ENCODE results near the gene HAUS2. TPM values are rescaled to one million over a fixed set of nuclear protein-coding genes. Genes with fewer than 3 reads are reported as not detected.

HAUS2 gene
- total and polyA plus RNA-seq, 2 donors (not counting 3 experiments of a cell fraction or from before 2014, with no cell fraction given), result 12.6 to 33.5 TPM

- H3K27ac ChIP-seq (ENCODE audit: insufficient read depth, low read depth, low read length), result peak within 1 kb of the TSS; percentile 55
- POLR2A ChIA-PET, result interaction anchor here (0.6 to 0.8 kb wide), 6 partner anchors 19 to 123 kb away, joined by 3 to 5 read pairs (median 3); partner anchors contain the start of genes HAUS2 and LRRC57
- peak within 1 kb of the TSS; percentile 84 for H3K9ac ChIP-seq (replicated peaks; ENCODE audit: extremely low read depth, insufficient read depth, low read length)
- CTCF ChIA-PET, result interaction anchor here (0.6 to 1.9 kb wide), 7 partner anchors 12 to 351 kb away, joined by 3 to 11 read pairs (median 4); no protein-coding TSS in a partner anchor
- peak within 1 kb of the TSS; percentile 94 for H2AFZ ChIP-seq (ENCODE audit: low read depth, low read length)
- intact Hi-C loops (cut with micrococcal nuclease) (loop anchor here (1.0 to 2.0 kb wide), 4 partner anchors 27 to 85 kb away; partner anchors contain the start of genes HAUS2, LRRC57 and ZNF106), dilution Hi-C loops (cut with MboI; ENCODE audit: extremely low pct_ligation_motif_present, low sequenced_read_pairs) (no loop called here)
- BruUV-seq (replicated peaks), result no TSS peak
- no peaks in the 10 kb centered on the region for H3K9me1 ChIP-seq (replicated peaks; ENCODE audit: control insufficient read depth, extremely low read depth, insufficient read depth, low read length)
- H3K4me3 ChIP-seq (replicated peaks in 1 of 3; ENCODE audit: insufficient read depth in 1 of 3, low read depth in 1 of 3, low read length in 3 of 3), result peak within 1 kb of the TSS; percentile 64 to 79 (median 77)
- FAIRE-seq (peak; percentile 83), DNase-seq (ENCODE audit: low read depth, low spot score) (peak; percentile 99)
- H3K4me1 ChIP-seq (ENCODE audit: control insufficient read depth, extremely low read depth, insufficient read depth, low read length), result peaks cover 11% of the 10 kb centered on the region
- no peaks in the 10 kb centered on the region for H4K20me1 ChIP-seq (replicated peaks; ENCODE audit: control insufficient read depth, extremely low read depth, insufficient read depth, low read length)
- no peaks in the 10 kb centered on the region for H3K9me3 ChIP-seq (replicated peaks; ENCODE audit: control insufficient read depth, insufficient read depth, low read length)
- peaks cover 2% of the 10 kb centered on the region for H3K79me2 ChIP-seq (ENCODE audit: control insufficient read depth, insufficient read depth, low read length)
- peak within 1 kb of the TSS; percentile 88 for H3K4me2 ChIP-seq (ENCODE audit: insufficient read depth, low read length)
- TF ChIP-seq POLR2A (IDR thresholded peaks at IDR 0.05; ENCODE audit: low read depth, low read length), result peak; percentile 47
- TF ChIP-seq FOS (IDR thresholded peaks at IDR 0.05; ENCODE audit: borderline replicate concordance, insufficient read depth, low read length), result no peak
- TF ChIP-seq CTCF (IDR thresholded peaks at IDR 0.05; ENCODE audit: extremely low read depth in 1 of 2, insufficient read depth in 1 of 2, low read depth in 1 of 2, low read length in 2 of 2), result no peak
- no peak for TF ChIP-seq GATA2 (IDR thresholded peaks at IDR 0.05; ENCODE audit: insufficient read depth, insufficient read length, low read depth, low read length)
- TF ChIP-seq MAX (IDR thresholded peaks at IDR 0.05; ENCODE audit: insufficient read depth, insufficient read length), result peak; percentile 62
- TF ChIP-seq POLR2AphosphoS5 (IDR thresholded peaks at IDR 0.05; ENCODE audit: insufficient read depth, low read depth, low read length), result peak; percentile 43
- no peak for TF ChIP-seq EZH2 (IDR thresholded peaks at IDR 0.05; ENCODE audit: borderline replicate concordance, low read depth, low read length, severe bottlenecking)
- no peak for TF ChIP-seq JUN (IDR thresholded peaks at IDR 0.05; ENCODE audit: borderline replicate concordance, insufficient read depth, insufficient read length, low read depth)
- TF ChIP-seq MYC (IDR thresholded peaks at IDR 0.05; ENCODE audit: low read depth, low read length), result no peak
- no peaks in the 10 kb centered on the region for H3K27me3 ChIP-seq (ENCODE audit: control insufficient read depth in 2 of 2, insufficient read depth in 2 of 2, low read length in 2 of 2)
- H3K36me3 ChIP-seq (ENCODE audit: control insufficient read depth in 2 of 2, extremely low read depth in 1 of 2, insufficient read depth in 2 of 2, low read length in 2 of 2), result no peaks in the 10 kb centered on the region
Observed at GRCh38 chr15:42575188-42576039, 26.8 kb downstream of the HAUS2 start, which contains the start of gene STARD9. Gene STARD9 (plus strand): TSS chr15:42575606. CDS start chr15:42575716, 110 bp downstream.

Data from endothelial cell of umbilical vein (primary cell).